RWPE2 (cell line): ENCODE data around the gene NR2F1.

Experiments
- ATAC-seq: fragments of 200-7000 bp; cut with Tn5 transposase; 3 replicates; pipeline ENCODE4 v1.9.1; 2021; ENCODE audit warnings: low read depth
- DNase-seq: peaks from one replicate; pipeline ENCODE4 v3.0.0-alpha.2; 2020; ENCODE audit warnings: low spot score
- H3K27ac ChIP-seq: fragments of 450-650 bp; 2 replicates; pipeline ENCODE4 v1.5.1; 2017; ENCODE audit warnings: mild to moderate bottlenecking; ENCODE audit not compliant: poor library complexity, severe bottlenecking
- H3K27me3 ChIP-seq: fragments of 250-450 bp; sonication (Bioruptor Pico); 2 replicates; pipeline ENCODE4 v1.5.1; 2021; ENCODE audit warnings: mild to moderate bottlenecking, moderate library complexity; ENCODE audit not compliant: insufficient read depth, poor library complexity, severe bottlenecking
- H3K36me3 ChIP-seq: fragments of 250-450 bp; sonication (Bioruptor Pico); 2 replicates; pipeline ENCODE4 v1.5.1; 2020; ENCODE audit warnings: low read depth, mild to moderate bottlenecking, moderate library complexity
- H3K4me1 ChIP-seq: fragments of 250-450 bp; sonication (Bioruptor Pico); 2 replicates; pipeline ENCODE4 v1.5.1; 2021; ENCODE audit warnings: mild to moderate bottlenecking, moderate library complexity; ENCODE audit not compliant: insufficient read depth, poor library complexity, severe bottlenecking
- H3K4me3 ChIP-seq: fragments of 250-450 bp; sonication (Bioruptor Pico); 2 replicates; pipeline ENCODE4 v1.5.1; 2021; ENCODE audit warnings: mild to moderate bottlenecking, moderate library complexity; ENCODE audit not compliant: severe bottlenecking
- H3K9me3 ChIP-seq: fragments of 250-450 bp; sonication (Bioruptor Pico); 2 replicates; pipeline ENCODE4 v1.5.1; 2021; ENCODE audit warnings: mild to moderate bottlenecking, moderate library complexity; ENCODE audit not compliant: severe bottlenecking
- CTCF ChIP-seq: fragments of 450-650 bp; IDR thresholded peaks from one replicate; pipeline ENCODE4 v1.5.1; 2017; ENCODE audit warnings: mild to moderate bottlenecking, moderate library complexity; ENCODE audit not compliant: poor library complexity, severe bottlenecking

The NR2F1 gene

GRCh38 chr5:93621327-93621798, 38.3 kb downstream of the NR2F1 start:
- Histone ChIP-seq H3K27ac (peak overlapping the region; percentile 34), H3K9me3 (no peaks in the 10 kb centered on the region), H3K4me1 (no peaks in the 10 kb centered on the region), H3K4me3 (peak overlapping the region; percentile 46), H3K36me3 (no peaks in the 10 kb centered on the region), H3K27me3 (no peaks in the 10 kb centered on the region)
- peak; percentile 84 for ATAC-seq
- peak; percentile 83 for DNase-seq
- no peak for TF ChIP-seq CTCF

GRCh38 chr5:93622240-93622885, 39.3 kb downstream of the NR2F1 start:
- Histone ChIP-seq H3K4me3 (no peak overlapping the region), H3K27me3 (no peaks in the 10 kb centered on the region), H3K9me3 (no peaks in the 10 kb centered on the region), H3K36me3 (no peaks in the 10 kb centered on the region), H3K4me1 (no peaks in the 10 kb centered on the region), H3K27ac (peak overlapping the region; percentile 34)
- ATAC-seq (no peak), DNase-seq (no peak)
- TF ChIP-seq CTCF = no peak

- no peaks in the 10 kb centered on the region for H3K27me3 ChIP-seq
- no peaks in the 10 kb centered on the region for H3K36me3 ChIP-seq
- ATAC-seq = no peak
These were observed 40.1 kb downstream of the NR2F1 start for GRCh38 chr5:93623153-93623552.

GRCh38 chr5:93626801-93627200, 43.8 kb downstream of the NR2F1 start:
- no peak overlapping the region for H3K27ac ChIP-seq
- H3K27me3 ChIP-seq = no peaks in the 10 kb centered on the region
- TF ChIP-seq CTCF = no peak
- H3K4me1 ChIP-seq = no peaks in the 10 kb centered on the region
- DNase-seq (no peak), ATAC-seq (no peak)
- no peak overlapping the region for H3K4me3 ChIP-seq
- H3K36me3 ChIP-seq = no peaks in the 10 kb centered on the region
- no peaks in the 10 kb centered on the region for H3K9me3 ChIP-seq

More at GRCh38 chr5:93623153-93623552, 40.1 kb downstream of the NR2F1 start:
- H3K9me3 ChIP-seq = no peaks in the 10 kb centered on the region
- no peaks in the 10 kb centered on the region for H3K4me1 ChIP-seq
- DNase-seq = no peak
- H3K27ac ChIP-seq = no peak overlapping the region
- no peak overlapping the region for H3K4me3 ChIP-seq
- TF ChIP-seq CTCF = no peak

GRCh38 chr5:93632327-93632726, 49.3 kb downstream of the NR2F1 start:
- no peaks in the 10 kb centered on the region for H3K27me3 ChIP-seq
- H3K4me3 ChIP-seq = no peak overlapping the region
- no peak for TF ChIP-seq CTCF
- H3K4me1 ChIP-seq = no peaks in the 10 kb centered on the region
- no peak for DNase-seq
- ATAC-seq = no peak
- no peak overlapping the region for H3K27ac ChIP-seq
- no peaks in the 10 kb centered on the region for H3K36me3 ChIP-seq
- no peaks in the 10 kb centered on the region for H3K9me3 ChIP-seq
